Activated CD4-positive, CD25-positive, alpha-beta regulatory T cell treated with anti-CD3 and anti-CD28 coated beads, Interleukin-2, amount 50 U/mL, for 16 hours (primary cell): ENCODE data around the gene SCO2.
A peak's percentile ranks its signal among the peaks of the same experiment; 100 is the strongest.
"Not testable (repeated sequence)": the region's sequence is repeated elsewhere in the genome, so short reads cannot be mapped to it uniquely, and the experiment has no call there.

Experiments used
- DNase-seq: peaks from one replicate; pipeline ENCODE4 v3.0.0-alpha.2; 2020; ENCODE audit warnings: low read depth, low spot score

Gene SCO2

DNA sequence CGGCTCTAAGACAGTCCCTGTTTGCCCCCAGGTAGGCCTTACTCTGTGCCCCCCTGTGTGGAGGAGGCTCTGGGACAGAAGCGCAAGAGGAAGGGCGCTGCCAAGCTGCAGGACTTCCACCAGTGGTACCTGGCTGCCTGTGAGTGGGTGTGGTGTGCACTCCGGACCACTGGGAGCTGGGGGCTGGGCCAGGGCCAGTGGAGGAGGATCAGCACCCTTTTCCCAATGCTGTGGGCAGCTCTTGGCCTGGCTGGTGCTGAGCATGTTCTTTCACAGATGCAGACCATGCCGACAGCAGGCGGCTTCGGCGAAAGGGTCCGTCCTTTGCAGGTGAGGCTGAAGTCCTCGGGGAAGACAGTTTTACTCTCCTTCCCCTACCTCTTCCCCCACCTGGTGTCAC, 3.7 kb downstream of the SCO2 start:
- DNase-seq: no peak

DNA sequence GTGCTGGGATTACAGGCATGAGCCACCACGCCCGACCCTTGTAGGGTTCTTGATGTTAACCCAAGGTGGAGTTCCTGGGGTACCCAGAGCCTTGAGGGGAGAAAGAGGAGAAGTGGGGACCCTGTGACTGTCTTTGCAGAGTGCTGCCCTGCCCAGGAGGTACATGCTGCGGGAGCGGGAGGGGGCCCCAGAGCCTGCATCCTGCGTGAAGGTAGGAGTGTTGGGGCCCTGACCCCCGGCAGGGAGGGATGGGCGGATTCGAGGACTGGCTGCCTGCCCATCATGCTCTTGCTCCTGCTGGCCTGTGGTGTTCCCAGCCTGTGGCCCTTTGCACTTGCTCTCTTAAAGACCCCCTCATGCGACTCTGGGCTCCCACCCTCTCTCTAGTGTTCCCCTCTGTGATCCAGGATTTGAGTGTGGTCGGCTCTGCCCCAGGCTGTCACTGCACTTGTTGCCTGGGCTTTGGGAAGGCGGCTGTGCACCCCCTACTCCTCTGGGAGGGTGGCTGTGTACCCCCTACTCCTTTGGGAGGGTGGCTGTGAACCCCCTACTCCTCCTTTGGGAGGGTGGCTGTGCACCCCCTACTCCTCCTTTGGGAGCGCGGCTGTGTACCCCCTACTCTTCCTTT, 4.5 kb downstream of the SCO2 start:
- no peak for DNase-seq

DNA sequence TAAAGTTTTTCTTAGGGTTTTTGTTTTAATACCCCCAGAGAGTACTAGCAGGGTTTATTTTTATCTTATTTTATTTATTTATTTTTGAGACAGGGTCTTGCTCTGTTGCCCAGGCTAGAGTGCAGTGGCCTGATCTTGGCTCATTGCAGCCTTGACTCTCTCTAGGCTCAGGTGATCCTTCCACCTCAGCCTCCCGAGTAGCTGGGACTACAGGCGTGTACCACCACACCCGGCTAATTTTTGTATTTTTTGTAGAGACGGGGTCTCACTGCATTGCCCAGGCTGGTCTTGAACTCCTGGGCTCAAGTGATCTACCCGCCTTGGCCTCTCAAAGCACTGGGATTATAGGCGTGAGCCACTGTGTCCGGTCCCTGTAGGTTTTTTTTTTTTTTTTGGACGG, 5.2 kb downstream of the SCO2 start:
- DNase-seq: not testable (repeated sequence)

GRCh38 chr22:50519151-50519550, 6.2 kb downstream of the SCO2 start:
- DNase-seq: no peak

- no peak for DNase-seq
These were observed 6.8 kb downstream of the SCO2 start for GRCh38 chr22:50518606-50519005.

DNA sequence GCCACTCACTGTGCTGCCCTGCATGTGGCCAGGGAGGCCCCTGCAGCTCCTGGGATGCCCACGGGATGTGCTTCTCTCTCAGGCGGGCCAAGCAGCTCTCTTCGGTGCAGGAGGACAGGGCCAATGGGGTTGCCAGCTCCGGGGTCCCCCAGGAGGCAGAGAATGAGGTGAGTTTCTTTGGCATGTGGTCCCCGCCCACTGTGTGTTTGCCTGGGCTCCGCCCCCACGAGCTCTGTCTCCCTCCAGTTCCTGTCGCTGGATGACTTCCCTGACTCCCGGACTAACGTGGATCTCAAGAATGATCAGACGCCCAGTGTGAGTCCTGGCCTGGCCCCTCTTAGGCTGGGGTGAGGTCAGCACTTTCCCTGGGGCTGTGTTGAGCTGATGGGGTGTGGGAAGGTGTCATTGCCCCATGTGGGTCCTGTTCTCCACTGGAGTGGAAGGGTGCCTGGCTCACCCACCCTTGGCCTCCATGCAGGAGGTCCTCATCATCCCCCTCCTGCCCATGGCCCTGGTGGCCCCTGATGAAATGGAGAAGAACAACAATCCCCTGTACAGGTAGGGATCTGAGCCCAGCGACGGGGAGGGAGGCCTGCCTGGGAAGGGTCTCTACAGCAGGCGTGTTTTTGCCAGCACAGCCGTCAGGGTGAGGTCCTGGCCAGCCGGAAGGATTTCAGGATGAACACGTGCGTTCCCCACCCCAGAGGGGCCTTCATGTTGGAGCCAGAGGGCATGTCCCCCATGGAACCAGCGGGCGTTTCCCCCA, 7.7 kb downstream of the SCO2 start:
- DNase-seq: no peak

DNA sequence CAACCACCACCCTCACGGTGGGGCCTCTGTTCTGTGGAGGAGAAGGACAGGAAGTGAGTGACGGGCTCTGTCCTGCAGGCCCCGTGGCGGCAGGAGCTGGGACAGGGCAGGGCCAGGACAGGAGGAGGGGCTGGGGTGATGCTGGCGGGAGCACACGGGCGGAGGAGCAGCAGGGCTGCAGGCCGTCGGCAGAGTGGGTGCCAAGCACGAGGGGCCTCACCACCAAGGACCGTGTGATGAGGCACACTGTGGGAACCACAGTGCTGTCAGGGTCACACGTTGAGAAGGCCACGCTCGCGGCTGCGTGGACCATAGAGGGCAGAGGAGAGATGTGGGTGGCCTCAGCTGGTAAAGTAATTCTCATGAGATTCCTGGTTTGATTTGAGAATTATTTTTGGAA, 8.5 kb downstream of the SCO2 start:
- DNase-seq: no peak

DNA sequence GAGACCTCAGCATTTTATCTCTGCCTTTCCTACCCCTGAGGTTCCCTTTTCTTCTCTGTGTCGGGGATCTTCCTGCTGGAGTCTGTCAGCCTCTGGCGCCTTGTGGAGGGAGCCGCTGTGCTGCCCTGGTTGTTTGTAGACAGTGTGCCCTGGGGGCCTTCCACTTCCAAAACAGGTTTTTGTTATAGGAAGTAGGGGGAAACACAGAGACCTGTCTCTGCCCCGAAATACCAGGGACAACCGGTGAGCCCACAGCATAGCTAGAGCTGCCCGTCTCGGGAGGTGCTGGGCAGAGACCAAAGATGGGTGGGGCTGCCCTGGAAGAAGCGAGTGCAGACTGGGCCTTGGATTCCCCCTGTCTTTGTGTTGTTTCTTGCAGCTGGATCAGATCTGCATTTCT, 9.3 kb downstream of the SCO2 start:
- no peak for DNase-seq

- DNase-seq: no peak
These were observed 12.2 kb downstream of the SCO2 start for GRCh38 chr22:50513175-50513574.

DNA sequence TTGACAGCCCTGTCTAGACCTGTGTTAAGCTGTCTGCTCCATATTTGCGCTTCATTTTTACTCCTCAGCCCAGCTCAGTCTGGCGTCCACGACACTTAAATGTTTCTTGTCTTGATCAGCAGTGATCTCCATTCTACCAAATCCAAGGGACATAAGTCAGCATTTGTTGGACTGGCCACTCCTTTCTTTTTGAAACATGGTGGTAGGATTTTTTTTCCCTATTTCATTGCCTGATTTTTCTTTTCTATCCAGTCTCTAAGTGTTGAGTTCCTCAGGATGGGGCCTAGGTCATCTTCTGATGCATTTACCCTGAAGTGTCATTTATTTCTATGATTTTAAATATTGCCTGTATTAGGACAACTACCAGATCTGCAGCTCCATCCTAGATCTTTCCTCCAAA, 16.5 kb downstream of the SCO2 start:
- DNase-seq: no peak

GRCh38 chr22:50507991-50508884, 17.2 kb downstream of the SCO2 start, which contains the start of gene NCAPH2:
NCAPH2 (plus strand) TSS chr22:50508224; CDS start chr22:50508338, 114 bp downstream.
- peak; percentile 98 for DNase-seq

DNA sequence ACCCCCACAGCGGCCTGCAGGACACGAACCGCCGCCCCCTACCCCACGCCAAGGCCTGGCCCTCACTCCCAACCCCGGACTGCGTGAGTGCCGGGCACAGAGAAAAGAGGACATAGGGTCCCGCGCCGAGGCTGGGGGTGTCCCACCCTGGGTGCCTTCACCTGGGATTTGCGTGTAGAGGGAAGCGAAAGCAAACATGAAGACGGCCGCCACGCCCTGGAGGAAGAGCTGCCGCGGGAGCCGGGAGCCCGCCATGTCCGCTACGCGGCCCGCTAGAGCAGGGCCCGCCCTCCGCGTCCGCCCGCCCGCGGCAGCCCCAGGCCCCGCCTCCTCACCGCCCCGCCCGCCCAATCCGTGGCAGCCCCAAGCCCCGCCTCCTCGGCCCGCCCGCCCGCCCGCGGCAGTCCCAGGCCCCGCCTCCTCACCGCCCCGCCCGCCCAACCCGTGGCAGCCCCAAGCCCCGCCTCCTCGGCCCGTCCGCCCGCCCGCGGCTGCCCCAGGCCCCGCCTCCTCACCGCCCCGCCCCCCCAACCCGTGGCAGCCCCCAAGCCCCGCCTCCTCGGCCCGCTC, 17.9 kb downstream of the SCO2 start, which contains the start of gene LMF2:
Gene LMF2 (minus strand): TSS at position 282 of the 570 bp plus-strand sequence. CDS start 27 bp downstream, at position 255.
- peak; percentile 81 for DNase-seq

GRCh38 chr22:50506611-50507420, 18.6 kb downstream of the SCO2 start:
- DNase-seq: no peak

GRCh38 chr22:50505776-50506610, 19.4 kb downstream of the SCO2 start:
- no peak for DNase-seq

GRCh38 chr22:50505276-50505775, 20.1 kb downstream of the SCO2 start:
- no peak for DNase-seq

GRCh38 chr22:50504369-50505211, 20.8 kb downstream of the SCO2 start:
- no peak for DNase-seq

GRCh38 chr22:50503475-50504145, 21.8 kb downstream of the SCO2 start:
- no peak for DNase-seq
